Mesodermal cell (in vitro differentiated cells): Measurements from ENCODE around the gene KCNQ1OT1.

Experiments used
- H3K27ac ChIP-seq: 2 replicates; pipeline ENCODE4 v1.7.0; 2013; ENCODE audit warnings: mild to moderate bottlenecking, low read depth, low read length, moderate library complexity; ENCODE audit not compliant: severe bottlenecking
- H3K36me3 ChIP-seq: 2 replicates; pipeline ENCODE4 v1.7.1; 2013; ENCODE audit warnings: mild to moderate bottlenecking, low read length, moderate library complexity; ENCODE audit not compliant: control insufficient read depth, insufficient read depth
- H3K4me1 ChIP-seq: one replicate; pipeline ENCODE4 v1.7.1; 2013; ENCODE audit warnings: mild to moderate bottlenecking, low read length; ENCODE audit not compliant: insufficient read depth, control insufficient read depth, poor library complexity, severe bottlenecking
- H3K4me3 ChIP-seq: 2 replicates; pipeline ENCODE4 v1.7.0; 2013; ENCODE audit warnings: low read length, control low read depth, mild to moderate bottlenecking; ENCODE audit not compliant: insufficient read depth, poor library complexity, severe bottlenecking; ENCODE audit errors: extremely low read depth
- H3K9me3 ChIP-seq: 2 replicates; pipeline ENCODE4 v1.7.1; 2013; ENCODE audit warnings: mild to moderate bottlenecking, low read length, moderate library complexity; ENCODE audit not compliant: control insufficient read depth
- WGBS, 2 experiments: methylation state at CpG; one replicate each; pipeline ENCODE4 v1.1.5; 2013; ENCODE audit warnings: missing lambda C conversion rate in 2 of 2; ENCODE audit not compliant: insufficient coverage in 2 of 2; 5-methylcytosine and 5-hydroxymethylcytosine counted together

The KCNQ1OT1 gene

DNA sequence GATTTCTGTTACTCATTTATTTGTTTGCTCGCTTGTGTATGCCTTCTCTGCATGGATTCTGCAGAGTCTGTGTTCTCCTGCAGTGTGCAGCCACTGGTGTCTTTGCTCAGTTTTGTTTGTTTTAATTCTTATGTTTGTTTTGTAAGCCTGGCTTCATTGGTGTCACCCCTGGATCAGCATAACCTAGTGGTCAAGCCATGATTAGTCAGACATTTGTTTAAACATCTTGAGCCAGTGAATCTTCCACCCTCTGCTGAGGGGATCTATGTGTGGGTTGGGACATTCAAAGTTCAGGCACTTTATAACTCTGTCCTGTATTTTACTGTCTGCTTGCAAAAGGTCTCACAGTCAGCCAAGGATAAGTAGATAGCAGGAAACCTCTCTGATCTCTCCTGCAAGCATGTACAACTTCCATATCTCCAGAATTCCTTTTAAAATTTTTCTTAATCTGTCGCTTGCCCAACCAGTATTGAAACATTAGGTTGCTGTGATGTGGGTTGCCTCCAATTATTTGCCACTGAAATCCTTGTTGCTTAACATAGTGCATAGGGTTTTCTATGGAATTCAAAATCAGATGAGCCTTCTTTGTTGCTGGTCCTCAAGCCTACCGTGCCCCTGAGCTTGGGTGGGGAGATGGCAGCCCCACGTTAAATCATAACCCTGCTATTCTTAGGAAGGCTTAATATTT, 86.8 kb downstream of the KCNQ1OT1 start:
- no peaks in the 10 kb centered on the region for H3K9me3 ChIP-seq
- WGBS, 2 experiments = 70 to 71% methylated on average over 1 to 2 of the region's 4 CpGs
- H3K4me3 ChIP-seq = no peak overlapping the region
- H3K4me1 ChIP-seq = no peaks in the 10 kb centered on the region
- no peaks in the 10 kb centered on the region for H3K36me3 ChIP-seq
- no peak overlapping the region for H3K27ac ChIP-seq

DNA sequence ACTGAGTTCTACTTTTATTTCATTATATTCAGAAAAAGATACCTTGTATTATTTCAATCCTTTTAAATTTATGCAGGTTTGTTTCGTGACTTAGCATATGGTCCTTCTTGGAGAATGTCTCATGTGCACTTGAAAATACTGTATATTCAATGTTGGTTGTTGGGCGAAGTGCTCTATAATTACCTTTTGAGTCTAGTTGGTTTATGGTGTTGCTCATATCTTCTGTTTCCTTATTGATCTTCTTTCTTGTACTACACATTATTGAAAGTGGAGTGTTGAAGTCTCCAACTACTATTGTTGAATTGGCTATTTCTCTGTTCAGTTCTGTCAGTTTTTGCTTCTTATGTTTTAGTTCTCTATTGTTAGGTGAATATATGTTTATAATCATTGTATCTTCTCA, 90.4 kb downstream of the KCNQ1OT1 start:
- no peak overlapping the region for H3K27ac ChIP-seq
- H3K4me3 ChIP-seq = no peak overlapping the region
- no peaks in the 10 kb centered on the region for H3K36me3 ChIP-seq
- H3K4me1 ChIP-seq = no peaks in the 10 kb centered on the region
- no peaks in the 10 kb centered on the region for H3K9me3 ChIP-seq
- WGBS, 2 experiments = no CpG with 5 or more reads among the region's 2 CpGs

- Histone ChIP-seq H3K4me3 (no peak overlapping the region), H3K4me1 (no peaks in the 10 kb centered on the region), H3K27ac (no peak overlapping the region), H3K36me3 (no peaks in the 10 kb centered on the region), H3K9me3 (no peaks in the 10 kb centered on the region)
- 69 to 83% methylated on average over 4 to 8 of the region's 8 CpGs for WGBS, 2 experiments
These were observed 100.1 kb downstream of the KCNQ1OT1 start for GRCh38 chr11:2599561-2600189.

- Histone ChIP-seq H3K4me3 (no peak overlapping the region), H3K9me3 (no peaks in the 10 kb centered on the region), H3K36me3 (no peaks in the 10 kb centered on the region), H3K4me1 (no peaks in the 10 kb centered on the region), H3K27ac (no peak overlapping the region)
- 89 to 96% methylated on average over 3 of the region's 3 CpGs for WGBS, 2 experiments
These were observed 104.6 kb downstream of the KCNQ1OT1 start for GRCh38 chr11:2595204-2595603.

DNA sequence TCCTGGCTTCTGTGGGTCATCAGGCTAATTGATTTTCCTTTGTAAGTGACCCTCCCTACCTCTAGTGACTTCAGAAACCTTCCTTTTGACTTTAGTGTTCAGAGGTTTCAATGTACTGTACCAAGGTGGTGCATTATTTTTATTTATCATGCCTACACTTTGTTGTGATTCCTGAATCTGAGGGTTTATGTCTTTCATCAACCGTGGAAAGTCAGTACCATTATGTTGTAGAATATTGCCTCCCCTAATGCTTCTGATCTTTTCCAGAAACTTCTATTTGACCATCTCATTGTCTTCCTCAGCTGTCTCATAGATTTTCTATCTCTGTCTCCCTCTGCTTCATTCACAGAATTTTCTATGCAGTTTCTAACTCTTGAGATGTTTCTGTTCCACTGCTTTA, 105.5 kb downstream of the KCNQ1OT1 start:
- H3K4me3 ChIP-seq = no peak overlapping the region
- no peak overlapping the region for H3K27ac ChIP-seq
- WGBS, 2 experiments = no CpG with 5 or more reads among the region's 1 CpG
- no peaks in the 10 kb centered on the region for H3K4me1 ChIP-seq
- H3K9me3 ChIP-seq = no peaks in the 10 kb centered on the region
- no peaks in the 10 kb centered on the region for H3K36me3 ChIP-seq

GRCh38 chr11:2593393-2593950, 106.3 kb downstream of the KCNQ1OT1 start:
- no peaks in the 10 kb centered on the region for H3K9me3 ChIP-seq
- H3K4me1 ChIP-seq = no peaks in the 10 kb centered on the region
- WGBS, 2 experiments = 87 to 89% methylated on average over 14 of the region's 15 CpGs
- H3K27ac ChIP-seq = no peak overlapping the region
- H3K4me3 ChIP-seq = no peak overlapping the region
- no peaks in the 10 kb centered on the region for H3K36me3 ChIP-seq

GRCh38 chr11:2592559-2593392, 107.0 kb downstream of the KCNQ1OT1 start:
- no peaks in the 10 kb centered on the region for H3K36me3 ChIP-seq
- no peak overlapping the region for H3K4me3 ChIP-seq
- no peaks in the 10 kb centered on the region for H3K9me3 ChIP-seq
- 88 to 89% methylated on average over 11 to 15 of the region's 16 CpGs for WGBS, 2 experiments
- no peaks in the 10 kb centered on the region for H3K4me1 ChIP-seq
- H3K27ac ChIP-seq = no peak overlapping the region

- Histone ChIP-seq H3K27ac (no peak overlapping the region), H3K4me3 (no peak overlapping the region), H3K4me1 (no peaks in the 10 kb centered on the region), H3K36me3 (no peaks in the 10 kb centered on the region), H3K9me3 (no peaks in the 10 kb centered on the region)
- WGBS, 2 experiments = 83 to 94% methylated on average over 10 of the region's 10 CpGs
These were observed 108.0 kb downstream of the KCNQ1OT1 start for GRCh38 chr11:2591805-2592204.

- Histone ChIP-seq H3K9me3 (no peaks in the 10 kb centered on the region), H3K4me3 (no peak overlapping the region), H3K36me3 (no peaks in the 10 kb centered on the region), H3K27ac (no peak overlapping the region), H3K4me1 (no peaks in the 10 kb centered on the region)
- WGBS, 2 experiments = 82 to 85% methylated on average over 22 to 28 of the region's 28 CpGs
These were observed 108.6 kb downstream of the KCNQ1OT1 start for GRCh38 chr11:2590965-2591754.
